ENCODE data around the gene IYD.

The IYD gene

DNA sequence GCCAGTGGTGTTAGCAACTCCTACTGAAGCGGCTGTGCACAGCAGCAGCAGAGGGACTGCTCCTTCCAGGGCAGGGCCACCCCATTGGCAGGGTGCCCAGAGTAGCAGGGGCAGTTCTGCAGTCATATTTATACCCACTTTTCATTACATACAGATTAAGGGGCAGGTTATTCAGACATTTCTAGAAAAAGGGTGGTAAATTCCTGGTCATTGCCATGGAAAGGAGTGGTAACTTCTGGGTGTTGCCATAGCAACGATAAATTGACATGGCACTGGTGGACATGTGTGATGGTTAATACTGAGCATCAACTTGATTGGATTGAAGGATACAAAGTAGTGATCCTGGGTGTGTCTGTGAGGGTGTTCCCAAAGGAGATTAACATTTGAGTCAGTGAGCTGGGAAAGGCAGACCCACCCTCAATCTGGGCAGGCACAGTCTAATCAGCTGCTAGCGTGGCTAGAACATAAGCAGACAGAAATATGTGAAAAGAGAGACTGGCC, 45.0 kb downstream of the IYD start:
- ChIA-PET POLR2A (no interaction called here), CTCF (interaction anchor here (1.2 kb wide), 1 partner anchor 401 kb away, joined by 3 read pairs; no protein-coding TSS in a partner anchor)
- TF ChIP-seq L3MBTL2 (conservative IDR thresholded peaks at IDR 0.05) (no peak), ZNF384 (IDR thresholded peaks at IDR 0.05) (no peak)
- DNase-seq (ENCODE audit: extremely low spot score): no peak

DNA sequence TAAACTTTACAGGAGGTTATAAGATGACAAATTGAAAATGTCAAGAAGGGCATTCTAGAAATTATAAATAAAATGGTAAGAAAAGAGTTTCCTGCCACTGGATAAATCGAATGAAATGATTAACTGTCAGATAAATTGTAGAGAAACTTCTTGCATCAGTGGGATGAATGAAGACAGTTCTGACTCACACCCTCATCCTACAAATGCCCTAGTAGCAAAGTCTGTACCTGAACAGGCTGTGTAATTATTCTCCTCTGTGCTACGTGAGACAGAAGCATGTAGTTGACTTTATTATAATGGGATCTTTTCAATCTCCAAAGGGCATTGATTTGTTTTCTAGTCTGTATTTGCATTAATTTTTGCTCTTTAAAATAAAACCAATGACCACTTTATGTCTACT, 47.3 kb downstream of the IYD start:
- ChIA-PET CTCF (interaction anchor here (1.1 kb wide), 1 partner anchor 402 kb away, joined by 4 read pairs; no protein-coding TSS in a partner anchor), POLR2A (no interaction called here)
- DNase-seq (ENCODE audit: extremely low spot score): no peak
- no peak for TF ChIP-seq L3MBTL2 (conservative IDR thresholded peaks at IDR 0.05)
- TF ChIP-seq LEF1 (IDR thresholded peaks at IDR 0.05; ENCODE audit: borderline replicate concordance): no peak
- TF ChIP-seq FOXM1 (IDR thresholded peaks at IDR 0.05; ENCODE audit: borderline replicate concordance): no peak
- TF ChIP-seq BHLHE40 (IDR thresholded peaks at IDR 0.05; ENCODE audit: borderline replicate concordance): no peak
- TF ChIP-seq FOXK2 (IDR thresholded peaks at IDR 0.05): no peak
- TF ChIP-seq ELF4 (IDR thresholded peaks at IDR 0.05): no peak
- TF ChIP-seq SUZ12 (IDR thresholded peaks at IDR 0.05): no peak
- no peak for TF ChIP-seq NFRKB (IDR thresholded peaks at IDR 0.05)
- TF ChIP-seq TARDBP (IDR thresholded peaks at IDR 0.05): no peak
- TF ChIP-seq CTBP1 (IDR thresholded peaks at IDR 0.05; ENCODE audit: borderline replicate concordance): no peak
- no peak for TF ChIP-seq ZNF384 (IDR thresholded peaks at IDR 0.05)

DNA sequence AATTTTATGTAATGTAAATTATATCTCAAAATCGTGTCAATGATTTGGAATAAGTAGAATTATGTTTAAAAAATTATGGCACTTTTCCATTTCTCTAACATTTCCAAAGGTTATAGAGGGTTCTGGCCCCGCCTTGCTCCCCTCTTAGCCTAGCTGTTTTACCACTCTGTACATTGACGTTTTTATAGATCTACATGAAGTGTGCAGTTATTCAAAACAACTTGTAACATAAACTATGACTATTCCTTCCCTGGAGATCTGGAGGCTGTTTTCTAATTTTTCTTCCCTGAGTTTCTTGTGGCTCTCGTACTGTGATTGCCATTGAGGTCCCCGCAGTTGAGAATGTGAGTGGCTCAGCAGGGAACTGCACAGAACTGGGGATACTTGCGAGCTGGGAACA, 48.4 kb downstream of the IYD start:
- POLR2A ChIA-PET: interaction anchor here (1.3 kb wide), 1 partner anchor 398 kb away, joined by 5 read pairs; no protein-coding TSS in a partner anchor

DNA sequence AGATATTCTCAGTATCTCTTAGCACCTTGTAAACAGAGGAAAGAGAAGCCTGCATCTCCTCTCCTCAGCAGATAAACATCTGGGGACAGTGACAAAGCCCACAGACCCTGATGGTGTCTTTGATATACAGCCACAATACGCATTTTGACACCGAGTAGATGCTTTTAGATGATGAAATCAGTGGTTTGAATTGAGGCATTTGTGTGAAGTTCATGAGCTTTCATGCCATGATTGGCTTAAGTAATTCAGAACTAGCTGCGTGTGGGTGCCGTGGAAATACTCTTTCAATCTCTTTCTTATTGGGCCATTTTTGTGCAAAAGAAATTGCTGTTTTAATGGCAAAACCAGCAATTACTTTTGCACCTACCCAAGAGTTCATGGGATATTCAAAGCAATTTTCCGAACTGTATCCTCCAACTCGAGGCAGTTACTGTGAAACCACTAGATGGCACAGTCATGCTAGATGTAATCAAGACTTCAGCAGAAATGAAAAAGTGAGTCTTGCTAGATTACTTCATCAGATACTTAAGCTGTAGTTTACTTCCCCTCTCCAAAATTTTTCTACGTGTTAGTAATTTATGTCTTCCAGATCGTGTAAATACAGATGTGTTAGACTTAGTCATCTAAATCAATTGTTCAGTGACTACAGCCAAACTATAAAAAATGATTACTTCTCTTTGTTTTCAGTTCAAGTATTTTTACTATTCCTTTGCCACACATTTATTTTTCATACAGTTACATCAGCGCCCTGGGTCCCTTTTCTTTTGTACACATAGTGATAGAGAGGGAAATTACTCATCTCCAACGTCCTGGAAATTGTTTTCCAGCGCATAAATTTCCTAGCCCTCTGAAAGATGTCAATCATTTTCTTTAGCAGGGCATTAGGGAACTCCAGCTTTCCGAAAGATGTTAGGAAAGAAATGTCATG, 49.4 kb downstream of the IYD start:
- ChIA-PET POLR2A (interaction anchor here (0.8 to 1.6 kb wide), 3 partner anchors 9 to 397 kb away, joined by 3 to 6 read pairs (median 5); no protein-coding TSS in a partner anchor), CTCF (interaction anchor here (0.5 to 2.3 kb wide), 32 partner anchors 8 to 489 kb away, joined by 3 to 40 read pairs (median 4); no protein-coding TSS in a partner anchor)
- no peak for TF ChIP-seq L3MBTL2 (conservative IDR thresholded peaks at IDR 0.05)
- TF ChIP-seq CTBP1 (IDR thresholded peaks at IDR 0.05; ENCODE audit: borderline replicate concordance): peak; percentile 79
- TF ChIP-seq, protein P1, sequence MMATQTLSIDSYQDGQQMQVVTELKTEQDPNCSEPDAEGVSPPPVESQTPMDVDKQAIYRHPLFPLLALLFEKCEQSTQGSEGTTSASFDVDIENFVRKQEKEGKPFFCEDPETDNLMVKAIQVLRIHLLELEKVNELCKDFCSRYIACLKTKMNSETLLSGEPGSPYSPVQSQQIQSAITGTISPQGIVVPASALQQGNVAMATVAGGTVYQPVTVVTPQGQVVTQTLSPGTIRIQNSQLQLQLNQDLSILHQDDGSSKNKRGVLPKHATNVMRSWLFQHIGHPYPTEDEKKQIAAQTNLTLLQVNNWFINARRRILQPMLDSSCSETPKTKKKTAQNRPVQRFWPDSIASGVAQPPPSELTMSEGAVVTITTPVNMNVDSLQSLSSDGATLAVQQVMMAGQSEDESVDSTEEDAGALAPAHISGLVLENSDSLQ (IDR thresholded peaks at IDR 0.05): peak; percentile 96
- TF ChIP-seq FOXA1 (IDR thresholded peaks at IDR 0.05): peak; percentile 28; the same call in 1 of the 2 replicates
- no peak for TF ChIP-seq FOXK2 (IDR thresholded peaks at IDR 0.05)
- DNase-seq (ENCODE audit: extremely low spot score): peak; percentile 77

More for the DNA sequence above, 48.4 kb downstream of the IYD start:
- TF ChIP-seq, protein P1 (IDR thresholded peaks at IDR 0.05): peak; percentile 58
- TF ChIP-seq FOXA1 (IDR thresholded peaks at IDR 0.05): no peak
- DNase-seq (ENCODE audit: extremely low spot score): no peak
- CTCF ChIA-PET: interaction anchor here (1.2 to 2.3 kb wide), 8 partner anchors 10 to 399 kb away, joined by 3 to 40 read pairs (median 6); no protein-coding TSS in a partner anchor

DNA sequence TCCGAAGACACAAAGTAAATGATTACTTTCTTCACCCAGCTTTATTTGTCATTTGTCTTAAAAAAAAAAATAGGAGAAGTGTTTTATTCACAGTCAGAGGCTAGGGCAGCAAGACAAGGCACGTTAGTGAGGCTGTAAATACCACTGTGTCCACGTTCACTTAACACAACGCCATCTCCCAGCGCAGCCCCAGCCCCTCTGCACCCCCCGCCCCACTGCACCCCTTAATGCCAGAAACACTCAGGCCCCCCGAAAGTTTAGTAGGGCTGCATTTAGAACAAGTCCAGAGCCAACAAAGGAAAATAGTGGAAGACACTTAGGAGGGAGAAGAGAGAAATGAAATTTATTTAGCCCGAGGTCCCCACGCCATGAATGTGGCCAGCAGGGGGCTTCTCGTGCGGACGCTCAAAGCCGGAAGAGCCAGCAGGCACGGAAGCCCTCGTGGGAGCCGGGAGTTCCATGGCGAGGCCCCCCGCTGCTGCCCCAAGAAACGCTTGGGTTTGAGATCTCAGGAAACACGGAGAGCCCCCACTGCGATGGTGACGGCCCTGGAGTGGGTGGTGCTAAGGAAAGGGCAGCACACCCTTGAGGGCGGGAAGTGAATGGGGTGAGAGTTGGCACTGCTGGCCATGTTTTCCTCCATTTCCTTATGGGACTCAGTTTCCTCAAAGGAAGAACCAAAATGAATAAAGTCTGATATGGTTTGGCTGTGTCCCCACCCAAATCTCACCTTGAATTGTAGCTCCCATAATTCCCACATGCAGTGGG, 50.2 kb downstream of the IYD start:
- CTCF ChIA-PET: interaction anchor here (0.5 to 2.3 kb wide), 31 partner anchors 9 to 489 kb away, joined by 3 to 40 read pairs (median 4); no protein-coding TSS in a partner anchor
- TF ChIP-seq CTBP1 (IDR thresholded peaks at IDR 0.05; ENCODE audit: borderline replicate concordance) (no peak), LEF1 (IDR thresholded peaks at IDR 0.05; ENCODE audit: borderline replicate concordance) (no peak), NFRKB (IDR thresholded peaks at IDR 0.05) (no peak), SUZ12 (IDR thresholded peaks at IDR 0.05) (no peak), ELF4 (IDR thresholded peaks at IDR 0.05) (peak; percentile 59), ARNT (IDR thresholded peaks at IDR 0.05) (no peak), TARDBP (IDR thresholded peaks at IDR 0.05) (no peak), FOXK2 (IDR thresholded peaks at IDR 0.05) (no peak), BHLHE40 (IDR thresholded peaks at IDR 0.05; ENCODE audit: borderline replicate concordance) (no peak), L3MBTL2 (conservative IDR thresholded peaks at IDR 0.05) (peak; percentile 98)
- POLR2A ChIA-PET: interaction anchor here (1.3 to 1.6 kb wide), 2 partner anchors 182 to 396 kb away, joined by 5 to 6 read pairs; no protein-coding TSS in a partner anchor
- DNase-seq (ENCODE audit: extremely low spot score): peak; percentile 86

DNA sequence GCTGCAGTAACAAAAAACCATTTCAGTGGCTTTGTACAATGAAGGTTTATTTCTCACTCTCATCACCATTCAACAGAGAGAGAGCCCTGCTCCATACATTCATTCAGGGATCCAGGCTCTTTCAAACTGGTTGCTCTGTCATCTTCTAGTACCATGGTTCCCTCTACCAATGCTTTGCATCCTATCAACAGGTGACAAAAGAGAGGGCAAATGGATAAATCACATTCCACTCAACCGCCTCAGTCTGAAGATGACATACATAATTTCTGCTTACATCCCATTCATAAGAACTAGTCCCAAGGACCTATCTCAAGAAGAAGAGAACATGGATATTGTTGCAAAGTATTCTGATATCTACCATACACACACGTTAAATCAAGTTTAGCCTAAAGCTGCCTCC, 51.6 kb downstream of the IYD start:
- ChIA-PET POLR2A (interaction anchor here (0.6 kb wide), 1 partner anchor 179 kb away, joined by 5 read pairs; no protein-coding TSS in a partner anchor), CTCF (interaction anchor here (0.7 kb wide), 1 partner anchor 584 kb away, joined by 3 read pairs; no protein-coding TSS in a partner anchor)
- no peak for DNase-seq (ENCODE audit: extremely low spot score)

More for the DNA sequence above, 51.6 kb downstream of the IYD start:
- TF ChIP-seq ELF4 (IDR thresholded peaks at IDR 0.05) (no peak), CTBP1 (IDR thresholded peaks at IDR 0.05; ENCODE audit: borderline replicate concordance) (no peak), FOXA1 (IDR thresholded peaks at IDR 0.05) (no peak), SP1 (IDR thresholded peaks at IDR 0.05) (no peak), HDGF (IDR thresholded peaks at IDR 0.05; ENCODE audit: borderline replicate concordance) (no peak), BHLHE40 (IDR thresholded peaks at IDR 0.05; ENCODE audit: borderline replicate concordance) (no peak), FOXM1 (IDR thresholded peaks at IDR 0.05; ENCODE audit: borderline replicate concordance) (no peak), LEF1 (IDR thresholded peaks at IDR 0.05; ENCODE audit: borderline replicate concordance) (no peak)
- TF ChIP-seq, protein P1 (IDR thresholded peaks at IDR 0.05): no peak

Measured in HEK293T (cell line).